ENCODE measurements around the gene DNAAF1.
"Not testable (repeated sequence)": the region's sequence is repeated elsewhere in the genome, so short reads cannot be mapped to it uniquely, and the experiment has no call there.

The DNAAF1 gene

GRCh38 chr16:84205123-84205522 lies 60.0 kb downstream of the DNAAF1 start:
- not testable (repeated sequence) for DNase-seq

DNA sequence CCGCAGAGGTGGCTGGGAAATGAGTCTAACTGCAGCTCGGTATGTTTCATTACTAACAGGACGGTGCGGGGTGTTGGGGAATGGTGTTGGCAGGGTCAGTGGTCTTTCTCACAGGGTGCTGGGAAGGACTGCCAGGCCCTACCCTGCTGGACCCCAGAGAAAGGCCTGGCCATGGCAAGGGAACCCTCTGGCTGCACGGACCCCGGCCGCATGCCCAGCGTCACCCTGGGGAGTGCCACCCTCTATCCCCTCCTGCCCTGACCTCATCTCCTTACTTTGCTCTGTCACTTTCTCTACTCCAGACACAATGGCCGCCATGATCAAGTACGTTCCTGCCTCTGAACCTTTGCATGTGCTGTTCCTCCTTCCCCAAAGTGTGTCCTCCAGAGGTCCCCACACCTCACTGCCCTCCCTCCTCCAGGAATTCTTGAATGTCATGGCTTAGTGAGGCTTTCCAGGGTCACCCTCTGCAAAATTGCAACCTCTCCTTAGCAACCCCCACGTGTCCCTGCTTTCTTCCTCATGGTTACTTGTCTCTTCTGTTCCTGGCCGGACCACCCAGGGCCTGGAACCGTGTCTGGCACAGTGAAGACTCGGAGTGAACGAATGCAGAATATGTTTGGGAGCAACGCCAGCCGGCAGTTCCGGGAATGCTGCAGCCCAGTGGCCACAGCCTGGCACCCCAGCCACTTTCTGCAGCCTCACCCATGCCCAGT lies 61.0 kb downstream of the DNAAF1 start:
- DNase-seq: no peak

GRCh38 chr16:84207251-84207650 lies 62.1 kb downstream of the DNAAF1 start:
- no peak for DNase-seq

DNA sequence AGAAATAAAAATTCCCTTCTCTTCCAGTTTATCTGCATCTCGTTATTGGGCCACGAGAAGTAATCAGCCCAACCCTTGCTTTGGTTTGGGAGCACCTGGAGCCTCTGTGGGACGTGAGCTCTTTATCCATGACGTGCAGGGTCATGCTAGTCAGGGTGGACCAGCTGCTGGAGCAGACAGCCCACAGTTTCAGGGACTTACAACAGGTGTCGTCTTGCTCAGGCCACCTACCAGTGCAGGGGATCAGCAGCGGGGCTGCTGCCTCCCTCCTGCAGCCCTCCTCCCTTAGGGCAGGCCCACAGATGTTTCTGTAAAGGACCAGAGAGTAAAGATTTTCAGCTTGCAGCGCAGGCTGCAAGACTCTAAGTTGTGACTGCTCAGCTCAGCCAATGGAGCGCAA lies 62.8 kb downstream of the DNAAF1 start:
- DNase-seq: no peak

GRCh38 chr16:84209989-84210388 lies 64.9 kb downstream of the DNAAF1 start:
- no peak for DNase-seq

- no peak for DNase-seq
Measured at GRCh38 chr16:84212154-84212553, 67.0 kb downstream of the DNAAF1 start.

DNA sequence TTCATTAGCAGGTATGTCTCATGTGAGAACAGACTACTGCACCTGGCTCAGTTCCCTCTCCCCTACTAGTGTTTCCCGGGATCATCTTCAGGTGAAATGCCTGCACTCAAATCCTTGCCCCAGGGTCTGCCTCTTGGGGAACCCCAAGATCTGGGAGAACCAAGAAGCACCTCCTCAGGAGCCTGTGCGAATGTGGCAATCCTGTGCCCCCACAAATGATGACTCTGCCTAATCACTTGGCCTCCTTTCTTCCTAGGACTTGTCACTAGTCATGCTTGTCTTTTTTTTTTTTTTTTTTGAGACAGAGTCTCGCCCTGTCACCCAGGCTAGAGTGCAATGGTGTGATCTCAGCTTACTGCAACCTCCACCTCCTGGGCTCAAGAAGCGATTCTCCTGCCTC lies 67.5 kb downstream of the DNAAF1 start:
- DNase-seq: no peak

DNA sequence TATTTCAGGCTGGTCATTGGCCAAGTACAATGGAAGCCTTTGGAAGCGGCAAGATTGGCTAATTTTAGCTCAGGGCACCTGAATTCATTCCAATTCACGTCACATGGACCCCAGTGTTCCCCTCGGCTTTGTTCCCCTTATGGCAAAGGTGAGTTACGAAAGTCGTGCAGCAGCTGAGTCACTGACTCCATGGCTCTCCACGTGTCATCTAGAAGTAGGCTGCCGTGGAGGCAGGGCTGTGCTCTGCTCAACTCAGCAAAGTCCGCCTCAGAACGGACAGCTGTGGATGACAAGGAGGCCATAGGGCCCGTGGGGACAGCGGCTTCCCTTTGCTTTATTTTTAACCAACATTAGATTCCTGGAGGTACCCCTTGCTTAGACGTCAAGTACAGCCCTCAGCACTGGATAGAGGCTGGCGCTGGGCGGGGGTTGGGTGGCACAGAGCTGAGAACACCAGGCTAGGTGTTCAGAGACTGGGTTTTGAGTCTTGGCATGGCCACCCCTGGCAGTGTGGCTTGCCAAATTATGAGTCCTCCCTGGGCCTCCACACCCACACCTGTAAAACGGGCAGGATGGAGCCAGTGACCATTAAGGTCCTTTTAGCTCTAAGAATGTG lies 69.5 kb downstream of the DNAAF1 start:
- no peak for DNase-seq

- DNase-seq: no peak
Measured at GRCh38 chr16:84215531-84215930, 70.4 kb downstream of the DNAAF1 start.

DNA sequence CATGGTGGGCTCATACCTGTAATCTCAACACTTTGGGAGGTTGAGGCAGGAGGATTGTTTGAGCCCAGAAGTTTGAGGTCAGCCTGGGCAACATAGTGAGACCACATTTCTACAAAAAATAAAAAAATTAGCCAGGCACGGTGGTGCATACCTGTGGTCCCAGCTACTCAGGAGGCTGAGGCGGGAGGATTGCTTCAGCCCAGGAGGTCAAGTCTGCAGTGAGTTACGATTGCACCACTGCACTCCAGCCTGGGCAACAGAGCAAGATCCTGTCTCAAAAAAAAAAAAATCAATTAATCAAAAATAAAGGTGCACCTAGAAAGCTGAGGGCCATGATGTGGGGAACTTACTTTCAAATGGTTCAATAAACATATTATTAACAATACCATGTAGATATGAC lies 71.0 kb downstream of the DNAAF1 start:
- DNase-seq: not testable (repeated sequence)

- DNase-seq: no peak
Measured at GRCh38 chr16:84218176-84218823, 73.2 kb downstream of the DNAAF1 start.

DNA sequence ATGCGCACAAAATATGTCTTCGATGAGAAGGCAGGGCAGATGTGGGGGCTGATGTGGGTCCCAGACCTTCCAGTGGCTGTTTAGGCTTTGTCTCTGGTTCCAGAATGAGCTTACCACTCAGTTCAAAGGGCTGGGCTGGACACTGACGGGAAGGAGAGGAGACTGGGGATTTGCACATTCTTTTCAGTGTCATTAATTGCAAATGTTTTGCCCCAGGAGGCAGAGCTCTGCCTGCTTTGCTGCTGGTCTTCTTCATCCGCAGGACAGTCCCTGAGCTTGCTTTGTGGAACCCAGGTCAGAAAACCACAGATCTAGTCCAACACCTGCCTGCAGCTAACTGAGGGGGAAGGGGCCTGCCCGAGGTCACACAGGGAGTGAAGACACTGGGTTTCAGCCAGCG lies 73.8 kb downstream of the DNAAF1 start:
- DNase-seq: no peak

DNA sequence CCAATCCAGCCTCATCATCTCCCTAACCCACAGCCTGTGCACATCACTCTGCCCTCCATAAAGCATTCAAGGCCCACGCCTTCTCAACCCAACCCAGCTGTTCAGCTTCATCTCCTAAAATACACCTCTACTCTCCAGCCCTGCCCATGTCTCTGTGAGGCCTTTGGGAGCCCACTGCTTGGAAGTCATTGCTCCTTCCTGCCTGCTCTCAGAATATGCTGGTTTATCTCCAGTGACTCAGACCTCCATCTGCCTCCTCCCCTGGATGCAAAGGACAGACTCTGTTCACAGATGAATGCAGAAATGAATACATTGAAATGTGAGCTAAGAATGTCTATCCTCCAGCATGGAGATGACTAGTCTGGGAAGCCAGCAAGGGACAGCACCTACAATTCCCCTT lies 75.7 kb downstream of the DNAAF1 start:
- no peak for DNase-seq

DNA sequence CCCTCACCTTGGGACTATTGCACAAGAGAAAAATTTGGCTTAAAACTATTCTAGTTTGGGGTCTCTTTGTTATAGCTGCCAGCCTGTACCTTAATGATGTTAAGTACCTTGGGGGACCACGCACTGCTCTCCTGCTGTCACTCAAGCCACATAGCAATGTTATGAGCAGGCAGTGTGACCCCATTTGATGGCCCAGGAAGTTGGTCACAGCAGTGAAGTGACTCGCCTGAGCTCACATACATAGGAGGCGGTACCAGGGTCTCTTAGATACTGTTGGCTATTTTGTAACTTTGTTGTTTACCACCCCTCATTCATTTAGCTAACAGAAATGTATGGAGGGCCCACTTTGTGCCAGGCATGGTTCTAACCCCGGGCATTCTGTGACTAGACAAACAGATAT lies 78.3 kb downstream of the DNAAF1 start:
- no peak for DNase-seq

GRCh38 chr16:84224554-84224953 lies 79.4 kb downstream of the DNAAF1 start:
- DNase-seq: no peak

DNA sequence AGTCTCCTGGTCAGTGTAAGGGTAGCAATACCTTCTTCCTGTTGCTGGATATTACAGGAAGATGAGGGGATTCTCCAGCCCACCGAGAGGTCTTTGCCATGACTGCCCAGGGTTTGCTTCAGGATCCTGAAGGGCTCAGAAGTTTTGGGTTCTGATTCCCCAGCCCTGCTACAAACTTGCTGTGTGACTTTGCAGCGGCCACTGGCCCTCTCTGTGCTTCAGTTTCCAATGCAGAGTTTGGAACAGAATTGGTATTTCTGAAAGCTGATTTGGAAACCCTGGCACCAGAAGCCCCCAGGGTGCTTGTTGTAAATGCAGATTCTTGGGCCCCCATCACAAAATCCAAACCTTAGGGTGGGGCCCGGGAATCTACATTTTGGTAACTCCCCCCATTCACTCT lies 80.0 kb downstream of the DNAAF1 start:
- no peak for DNase-seq

GRCh38 chr16:84225571-84225970 lies 80.5 kb downstream of the DNAAF1 start:
- no peak for DNase-seq

DNA sequence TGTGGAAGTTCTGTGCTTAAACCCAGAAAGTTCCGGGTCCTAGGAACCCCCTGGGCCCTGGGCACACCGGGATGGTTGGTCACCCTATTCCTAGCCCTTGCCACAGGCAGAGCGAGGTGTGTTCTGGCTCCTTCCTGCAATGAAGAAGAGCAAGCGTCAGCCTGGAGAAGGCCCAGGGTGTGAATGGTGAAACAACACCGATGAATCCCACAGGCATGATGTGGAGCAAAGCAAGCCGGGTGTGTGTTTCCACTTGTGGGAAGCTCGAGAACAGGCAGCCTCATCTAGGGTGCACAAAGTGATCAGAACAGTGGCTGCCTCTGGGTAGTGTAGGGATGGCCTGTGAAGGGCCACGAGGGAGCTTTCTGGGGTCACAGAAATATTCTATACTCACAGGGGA lies 80.9 kb downstream of the DNAAF1 start:
- DNase-seq: no peak

Measured in nucleus accumbens (tissue), 56 donors.